ENCODE measurements around the gene CECR2. TPM values are rescaled to one million over a fixed set of nuclear protein-coding genes. Genes with fewer than 3 reads are reported as not detected.

CECR2 gene
- total and polyA plus RNA-seq, 8 donors, result 8.0 to 22.0 (median 17.1) TPM

DNA sequence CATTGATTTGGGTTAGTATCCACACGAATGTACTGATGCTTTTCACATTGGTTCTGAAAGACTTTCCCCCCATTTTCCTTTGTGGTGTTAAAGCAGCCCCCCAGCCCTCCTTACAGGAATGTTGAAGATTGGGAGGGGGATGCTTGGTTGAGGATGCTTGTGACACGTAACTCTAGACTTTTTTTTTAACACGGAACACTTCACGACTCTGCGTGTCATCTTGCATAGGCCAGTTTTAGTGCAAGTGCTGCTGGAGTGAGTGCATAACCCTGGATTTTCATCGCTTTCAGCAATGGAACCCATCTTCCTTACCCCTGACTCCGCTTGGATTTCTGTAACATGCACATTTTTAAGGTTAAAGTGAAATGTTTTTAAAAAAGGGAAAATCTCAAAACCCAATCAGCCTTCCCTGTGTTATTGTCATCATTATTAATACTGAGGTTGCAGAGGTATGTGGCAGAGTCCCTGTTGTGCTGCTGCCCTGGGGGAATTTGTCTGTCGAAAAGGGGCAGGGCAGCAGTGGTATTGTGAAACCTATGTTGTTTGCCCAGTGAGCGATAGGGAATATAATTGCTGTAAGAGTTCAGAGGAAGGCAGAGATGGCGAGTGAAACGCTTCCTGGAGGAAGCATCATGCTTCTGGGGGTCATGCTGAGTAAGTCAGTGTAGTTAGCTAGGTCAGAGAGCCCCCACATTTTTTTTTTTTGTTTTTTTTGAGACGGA is 12.1 kb downstream of the CECR2 start:
- intact Hi-C loops (cut with DNase I), result no loop called here
- Histone ChIP-seq H3K9me3 (peaks cover 0 to 2% of the 10 kb centered on the region in 2 donors), H3K36me3 (no peaks in the 10 kb centered on the region), H3K27me3 (no peaks in the 10 kb centered on the region), H3K27ac (no peak overlapping the region), H3K4me1 (peaks cover 0 to 7% of the 10 kb centered on the region in 2 donors), H3K4me3 (no peak overlapping the region)
- no peak for DNase-seq
- no peak for TF ChIP-seq CTCF (IDR thresholded peaks at IDR 0.05)
- peak; percentile 70 for ATAC-seq

GRCh38 chr22:17384612-17385330 is 15.5 kb downstream of the CECR2 start:
- no peak overlapping the region for H3K4me3 ChIP-seq
- no peak overlapping the region for H3K27ac ChIP-seq
- intact Hi-C loops (cut with DNase I), result no loop called here
- H3K9me3 ChIP-seq, result peaks cover 0 to 2% of the 10 kb centered on the region in 2 donors
- H3K4me1 ChIP-seq, result peaks cover 0 to 7% of the 10 kb centered on the region in 2 donors
- no peak for DNase-seq
- no peaks in the 10 kb centered on the region for H3K27me3 ChIP-seq
- TF ChIP-seq CTCF (IDR thresholded peaks at IDR 0.05), result no peak
- peak; percentile 57 for ATAC-seq
- H3K36me3 ChIP-seq, result no peaks in the 10 kb centered on the region

DNA sequence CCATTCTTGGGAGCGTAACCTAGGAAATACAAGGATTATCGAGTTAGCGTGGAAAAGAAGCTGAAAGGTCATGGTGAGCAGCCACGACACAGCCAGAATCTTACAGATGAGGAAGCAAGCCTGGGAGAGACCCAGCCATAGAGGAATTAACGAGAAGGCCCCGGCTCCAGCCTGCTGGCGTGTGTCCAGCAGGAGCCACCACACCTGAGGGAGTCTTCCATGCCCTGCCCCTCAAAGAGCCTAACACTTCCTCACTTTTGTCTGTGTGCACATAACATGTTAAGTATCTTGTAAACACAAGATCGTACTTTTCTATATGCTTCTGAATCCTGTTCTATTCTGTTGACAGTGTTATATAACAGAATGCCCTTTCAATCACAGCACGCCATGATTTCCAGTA is 18.1 kb downstream of the CECR2 start:
- H3K27me3 ChIP-seq, result no peaks in the 10 kb centered on the region
- DNase-seq (no peak), ATAC-seq (no peak)
- H3K4me1 ChIP-seq, result no peaks in the 10 kb centered on the region
- intact Hi-C loops (cut with DNase I), result no loop called here
- peaks cover 0 to 2% of the 10 kb centered on the region in 2 donors for H3K9me3 ChIP-seq
- H3K27ac ChIP-seq, result no peak overlapping the region
- TF ChIP-seq CTCF (IDR thresholded peaks at IDR 0.05), result no peak
- H3K36me3 ChIP-seq, result no peaks in the 10 kb centered on the region
- H3K4me3 ChIP-seq, result no peak overlapping the region

DNA sequence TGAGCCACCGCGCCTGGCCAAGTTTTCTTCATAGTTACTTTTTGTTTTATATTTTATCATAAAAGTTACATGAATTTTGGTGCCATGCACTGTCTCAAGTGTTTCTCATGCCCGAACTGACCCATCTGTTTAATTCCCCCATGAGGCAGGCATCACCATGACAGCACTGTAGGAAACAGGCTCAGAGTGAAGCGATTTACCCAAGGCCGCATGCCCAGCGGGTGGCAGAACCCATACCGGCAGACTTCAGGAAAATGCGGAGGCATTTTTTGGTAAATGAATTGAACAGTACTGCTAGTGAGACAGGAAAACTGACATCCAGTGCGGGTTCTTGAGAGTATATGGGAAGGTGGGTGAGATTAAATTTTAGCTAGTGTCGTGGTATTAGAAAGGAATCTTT is 19.0 kb downstream of the CECR2 start:
- DNase-seq (no peak), ATAC-seq (no peak)
- Histone ChIP-seq H3K4me1 (no peaks in the 10 kb centered on the region), H3K27me3 (no peaks in the 10 kb centered on the region), H3K4me3 (no peak overlapping the region), H3K36me3 (no peaks in the 10 kb centered on the region), H3K27ac (no peak overlapping the region), H3K9me3 (peaks cover 0 to 2% of the 10 kb centered on the region in 2 donors)
- intact Hi-C loops (cut with DNase I), result no loop called here
- TF ChIP-seq CTCF (IDR thresholded peaks at IDR 0.05), result no peak

- Histone ChIP-seq H3K27ac (no peak overlapping the region), H3K4me1 (no peaks in the 10 kb centered on the region), H3K4me3 (no peak overlapping the region), H3K9me3 (no peaks in the 10 kb centered on the region), H3K36me3 (no peaks in the 10 kb centered on the region), H3K27me3 (no peaks in the 10 kb centered on the region)
- DNase-seq (no peak), ATAC-seq (peak; percentile 64)
- TF ChIP-seq CTCF (IDR thresholded peaks at IDR 0.05), result no peak
- intact Hi-C loops (cut with DNase I), result no loop called here
Measured at GRCh38 chr22:17390087-17390486, 20.8 kb downstream of the CECR2 start.

All from left lung (tissue), 10 donors.